Measurements from ENCODE around the gene PIGT.

DNA sequence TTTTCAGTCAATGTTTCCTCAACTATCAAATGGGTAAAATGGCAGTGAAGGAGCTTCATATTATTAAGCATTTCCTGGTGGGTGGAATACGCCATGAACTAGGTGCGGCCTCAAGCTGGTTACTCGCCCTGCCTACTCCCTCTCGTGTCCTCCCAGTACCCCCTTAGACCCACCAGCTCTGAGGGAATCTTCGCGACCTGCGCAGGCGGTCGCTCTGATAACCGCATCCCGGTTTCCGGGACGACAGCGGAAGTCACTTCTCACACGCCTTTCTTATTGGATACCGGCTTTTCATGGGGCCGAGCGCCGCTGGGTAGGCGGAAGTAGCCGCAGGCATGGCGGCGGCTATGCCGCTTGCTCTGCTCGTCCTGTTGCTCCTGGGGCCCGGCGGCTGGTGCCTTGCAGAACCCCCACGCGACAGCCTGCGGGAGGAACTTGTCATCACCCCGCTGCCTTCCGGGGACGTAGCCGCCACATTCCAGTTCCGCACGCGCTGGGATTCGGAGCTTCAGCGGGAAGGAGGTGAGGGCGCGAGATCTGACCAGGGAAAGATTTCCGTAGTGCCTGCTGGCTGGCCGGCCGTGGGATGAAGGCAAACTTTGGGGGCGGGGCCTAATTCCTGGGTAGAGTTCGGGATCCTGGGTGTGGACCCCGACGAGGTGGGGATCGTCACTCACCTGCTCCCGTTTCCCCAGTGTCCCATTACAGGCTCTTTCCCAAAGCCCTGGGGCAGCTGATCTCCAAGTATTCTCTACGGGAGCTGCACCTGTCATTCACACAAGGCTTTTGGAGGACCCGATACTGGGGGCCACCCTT lies at the start of gene PIGT:
- TF ChIP-seq EZH2 (IDR thresholded peaks at IDR 0.05; ENCODE audit: low read length, missing control alignments) = no peak
- TF ChIP-seq, protein P1, sequence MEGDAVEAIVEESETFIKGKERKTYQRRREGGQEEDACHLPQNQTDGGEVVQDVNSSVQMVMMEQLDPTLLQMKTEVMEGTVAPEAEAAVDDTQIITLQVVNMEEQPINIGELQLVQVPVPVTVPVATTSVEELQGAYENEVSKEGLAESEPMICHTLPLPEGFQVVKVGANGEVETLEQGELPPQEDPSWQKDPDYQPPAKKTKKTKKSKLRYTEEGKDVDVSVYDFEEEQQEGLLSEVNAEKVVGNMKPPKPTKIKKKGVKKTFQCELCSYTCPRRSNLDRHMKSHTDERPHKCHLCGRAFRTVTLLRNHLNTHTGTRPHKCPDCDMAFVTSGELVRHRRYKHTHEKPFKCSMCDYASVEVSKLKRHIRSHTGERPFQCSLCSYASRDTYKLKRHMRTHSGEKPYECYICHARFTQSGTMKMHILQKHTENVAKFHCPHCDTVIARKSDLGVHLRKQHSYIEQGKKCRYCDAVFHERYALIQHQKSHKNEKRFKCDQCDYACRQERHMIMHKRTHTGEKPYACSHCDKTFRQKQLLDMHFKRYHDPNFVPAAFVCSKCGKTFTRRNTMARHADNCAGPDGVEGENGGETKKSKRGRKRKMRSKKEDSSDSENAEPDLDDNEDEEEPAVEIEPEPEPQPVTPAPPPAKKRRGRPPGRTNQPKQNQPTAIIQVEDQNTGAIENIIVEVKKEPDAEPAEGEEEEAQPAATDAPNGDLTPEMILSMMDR (conservative IDR thresholded peaks at IDR 0.05 in 1 of 2, IDR thresholded peaks at IDR 0.05 in 1 of 2; ENCODE audit: low read depth in 1 of 2, low read length in 2 of 2) = no peak

Data from fibroblast of lung (primary cell).